ENCODE results near the gene PLD4. TPM values are rescaled to one million over a fixed set of nuclear protein-coding genes. Genes with fewer than 3 reads are reported as not detected.
"Not testable (repeated sequence)": the region's sequence is repeated elsewhere in the genome, so short reads cannot be mapped to it uniquely, and the experiment has no call there.

Gene PLD4
- total RNA-seq, 4 donors from 2014 or later, result 1.7 to 4.1 TPM; not detected in 2

DNA sequence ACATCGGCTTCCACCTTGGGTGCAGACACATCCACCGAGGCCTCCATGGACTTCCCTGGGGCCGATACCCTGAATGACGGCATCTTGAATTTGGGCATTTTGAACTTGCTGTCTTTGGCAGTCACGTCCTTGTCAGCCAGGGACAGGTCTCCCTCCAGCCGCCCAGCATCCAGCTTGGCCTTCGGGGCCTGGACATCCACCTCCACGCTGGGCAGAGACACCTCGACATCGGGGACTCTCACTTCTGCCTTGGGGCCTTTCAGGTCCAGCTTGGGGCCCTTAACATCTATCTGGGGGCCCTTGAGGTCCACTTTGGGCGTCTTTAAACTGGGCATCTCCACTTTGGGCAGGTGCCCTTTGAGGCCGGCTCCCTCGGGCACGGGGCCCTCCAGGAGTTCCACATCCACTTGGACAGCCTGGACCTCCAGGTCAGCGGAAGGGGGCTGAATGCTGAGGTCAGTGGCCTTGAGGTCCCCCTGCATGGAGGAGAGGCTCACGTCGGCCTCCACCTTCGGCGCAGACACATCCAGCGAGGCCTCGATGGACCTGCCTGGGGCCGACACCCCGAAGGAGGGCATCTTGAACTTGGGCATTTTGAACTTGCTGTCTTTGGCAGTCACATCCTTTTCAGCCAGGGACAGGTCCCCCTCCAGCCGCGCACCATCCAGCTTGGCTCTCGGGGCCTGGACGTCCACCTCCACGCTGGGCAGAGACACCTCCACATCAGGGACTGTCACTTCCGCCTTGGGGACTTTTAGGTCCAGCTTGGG lies 19.9 kb downstream of the PLD4 start:
- not testable (repeated sequence) for H3K4me3 ChIP-seq, DNase-seq, H3K9me3 ChIP-seq, H3K27me3 ChIP-seq, H3K36me3 ChIP-seq, H3K4me1 ChIP-seq, H3K27ac ChIP-seq

DNA sequence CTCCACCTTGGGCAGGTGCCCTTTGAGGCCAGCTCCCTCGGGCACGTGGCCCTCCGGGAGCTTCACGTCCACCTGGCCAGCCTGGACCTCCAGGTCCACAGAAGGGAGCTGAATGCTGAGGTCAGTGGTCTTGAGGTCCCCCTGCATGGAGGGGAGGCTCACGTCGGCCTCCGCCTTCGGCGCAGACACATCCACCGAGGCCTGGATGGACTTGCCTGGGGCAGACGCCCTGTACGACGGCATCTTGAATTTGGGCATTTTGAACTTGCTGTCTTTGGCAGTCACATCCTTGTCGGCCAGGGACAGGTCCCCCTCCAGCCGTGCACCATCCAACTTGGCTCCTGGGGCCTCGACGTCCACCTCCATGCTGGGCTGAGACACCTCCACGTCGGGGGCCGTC lies 20.6 kb downstream of the PLD4 start:
- not testable (repeated sequence) for H3K4me1 ChIP-seq, DNase-seq, H3K27me3 ChIP-seq, H3K36me3 ChIP-seq, H3K9me3 ChIP-seq, H3K27ac ChIP-seq, H3K4me3 ChIP-seq

DNA sequence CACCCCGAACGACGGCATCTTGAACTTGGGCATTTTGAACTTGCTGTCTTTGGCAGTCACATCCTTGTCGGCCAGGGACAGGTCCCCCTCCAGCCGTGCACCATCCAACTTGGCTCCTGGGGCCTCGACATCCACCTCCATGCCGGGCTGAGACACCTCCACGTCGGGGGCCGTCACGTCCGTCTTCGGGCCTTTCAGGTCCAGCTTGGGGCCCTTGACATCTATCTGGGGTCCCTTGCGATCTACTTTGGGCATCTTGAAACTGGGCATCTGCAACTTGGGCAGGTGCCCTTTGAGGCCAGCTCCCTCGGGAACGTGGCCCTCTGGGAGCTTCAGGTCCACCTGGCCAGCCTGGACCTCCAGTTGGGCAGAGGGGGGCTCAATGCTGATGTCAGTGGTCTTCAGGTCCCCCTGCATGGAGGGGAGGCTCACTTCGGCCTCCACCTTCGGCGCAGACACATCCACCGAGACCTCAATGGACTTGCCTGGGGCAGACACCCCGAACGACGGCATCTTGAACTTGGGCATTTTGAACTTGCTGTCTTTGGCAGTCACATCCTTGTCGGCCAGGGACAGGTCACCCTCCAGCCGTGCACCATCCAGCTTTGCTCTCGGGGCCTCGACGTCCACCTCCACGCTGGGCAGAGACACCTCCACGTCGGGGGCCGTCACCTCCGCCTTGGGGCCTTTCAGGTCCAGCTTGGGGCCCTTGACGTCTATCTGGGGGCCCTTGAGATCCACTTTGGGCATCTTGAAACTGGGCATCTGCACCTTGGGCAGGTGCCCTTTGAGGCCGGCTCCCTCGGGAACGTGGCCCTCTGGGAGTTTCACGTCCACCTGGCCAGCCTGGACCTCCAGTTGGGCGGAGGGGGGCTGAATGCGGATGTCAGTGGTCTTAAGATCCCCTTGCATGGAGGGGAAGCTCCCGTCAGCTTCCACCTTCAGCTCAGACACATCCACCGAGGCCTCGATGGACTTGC lies 21.6 kb downstream of the PLD4 start:
- not testable (repeated sequence) for H3K36me3 ChIP-seq, H3K9me3 ChIP-seq, H3K4me3 ChIP-seq, H3K27me3 ChIP-seq, H3K27ac ChIP-seq, DNase-seq, H3K4me1 ChIP-seq

DNA sequence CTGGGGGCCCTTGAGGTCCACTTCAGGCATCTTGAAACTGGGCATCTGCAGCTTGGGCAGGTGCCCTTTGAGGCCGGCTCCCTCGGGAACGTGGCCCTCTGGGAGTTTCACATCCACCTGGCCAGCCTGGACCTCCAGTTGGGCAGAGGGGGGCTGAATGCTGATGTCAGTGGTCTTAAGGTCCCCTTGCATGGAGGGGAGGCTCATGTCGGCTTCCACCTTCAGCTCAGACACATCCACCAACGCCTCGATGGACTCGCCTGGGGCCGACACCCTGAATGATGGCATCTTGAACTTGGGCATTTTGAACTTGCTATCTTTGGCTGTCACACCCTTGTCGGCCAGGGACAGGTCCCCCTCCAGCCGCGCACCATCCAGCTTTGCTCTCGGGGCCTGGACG lies 22.5 kb downstream of the PLD4 start:
- H3K4me1 ChIP-seq, H3K27me3 ChIP-seq, H3K36me3 ChIP-seq, H3K4me3 ChIP-seq, H3K27ac ChIP-seq, DNase-seq, H3K9me3 ChIP-seq: not testable (repeated sequence)

DNA sequence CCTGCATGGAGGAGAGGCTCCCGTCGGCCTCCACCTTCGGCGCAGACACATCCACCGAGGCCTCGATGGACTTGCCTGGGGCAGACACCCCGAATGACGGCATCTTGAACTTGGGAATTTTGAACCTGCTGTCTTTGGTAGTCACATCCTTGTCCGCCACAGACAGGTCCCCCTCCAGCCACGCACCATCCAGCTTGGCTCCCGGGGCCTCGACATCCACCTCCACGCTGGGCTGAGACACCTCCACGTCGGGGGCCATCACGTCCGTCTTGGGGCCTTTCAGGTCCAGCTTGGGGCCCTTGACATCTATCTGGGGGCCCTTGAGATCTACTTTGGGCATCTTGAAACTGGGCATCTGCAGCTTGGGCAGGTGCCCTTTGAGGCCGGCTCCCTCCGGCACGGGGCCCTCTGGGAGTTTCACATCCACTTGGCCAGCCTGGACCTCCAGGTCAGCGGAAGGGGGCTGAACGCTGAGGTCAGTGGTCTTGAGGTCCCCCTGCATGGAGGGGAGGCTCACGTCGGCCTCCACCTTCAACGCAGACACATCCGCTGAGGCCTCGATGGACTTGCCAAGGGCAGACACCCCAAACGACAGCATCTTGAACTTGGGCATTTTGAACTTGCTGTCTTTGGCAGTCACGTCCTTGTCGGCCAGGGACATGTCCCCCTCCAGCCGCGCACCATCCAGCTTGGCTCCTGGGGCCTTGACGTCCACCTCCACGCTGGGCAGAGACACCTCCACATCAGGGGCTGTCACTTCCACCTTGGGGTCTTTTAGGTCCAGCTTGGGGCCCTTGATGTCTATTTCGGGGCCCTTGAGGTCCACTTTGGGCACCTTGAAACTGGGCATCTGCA lies 23.4 kb downstream of the PLD4 start:
- H3K27me3 ChIP-seq, H3K36me3 ChIP-seq: not testable (repeated sequence)

DNA sequence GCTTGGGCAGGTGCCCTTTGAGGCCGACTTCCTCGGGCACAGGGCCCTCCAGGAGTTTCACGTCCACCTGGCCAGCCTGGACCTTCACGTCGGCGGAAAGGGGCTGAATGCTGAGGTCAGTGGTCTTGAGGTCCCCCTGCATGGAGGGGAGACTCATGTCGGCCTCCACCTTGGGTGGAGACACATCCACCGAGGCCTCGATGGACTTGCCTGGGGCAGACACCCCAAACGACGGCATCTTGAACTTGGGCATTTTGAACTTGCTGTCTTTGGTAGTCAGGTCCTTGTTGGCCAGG lies 24.0 kb downstream of the PLD4 start:
- Histone ChIP-seq H3K9me3 (no peaks in the 10 kb centered on the region), H3K27me3 (no peaks in the 10 kb centered on the region), H3K36me3 (no peaks in the 10 kb centered on the region), H3K4me1 (no peaks in the 10 kb centered on the region), H3K27ac (no peak overlapping the region), H3K4me3 (no peak overlapping the region)
- TF ChIP-seq, protein P1, sequence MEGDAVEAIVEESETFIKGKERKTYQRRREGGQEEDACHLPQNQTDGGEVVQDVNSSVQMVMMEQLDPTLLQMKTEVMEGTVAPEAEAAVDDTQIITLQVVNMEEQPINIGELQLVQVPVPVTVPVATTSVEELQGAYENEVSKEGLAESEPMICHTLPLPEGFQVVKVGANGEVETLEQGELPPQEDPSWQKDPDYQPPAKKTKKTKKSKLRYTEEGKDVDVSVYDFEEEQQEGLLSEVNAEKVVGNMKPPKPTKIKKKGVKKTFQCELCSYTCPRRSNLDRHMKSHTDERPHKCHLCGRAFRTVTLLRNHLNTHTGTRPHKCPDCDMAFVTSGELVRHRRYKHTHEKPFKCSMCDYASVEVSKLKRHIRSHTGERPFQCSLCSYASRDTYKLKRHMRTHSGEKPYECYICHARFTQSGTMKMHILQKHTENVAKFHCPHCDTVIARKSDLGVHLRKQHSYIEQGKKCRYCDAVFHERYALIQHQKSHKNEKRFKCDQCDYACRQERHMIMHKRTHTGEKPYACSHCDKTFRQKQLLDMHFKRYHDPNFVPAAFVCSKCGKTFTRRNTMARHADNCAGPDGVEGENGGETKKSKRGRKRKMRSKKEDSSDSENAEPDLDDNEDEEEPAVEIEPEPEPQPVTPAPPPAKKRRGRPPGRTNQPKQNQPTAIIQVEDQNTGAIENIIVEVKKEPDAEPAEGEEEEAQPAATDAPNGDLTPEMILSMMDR (IDR thresholded peaks at IDR 0.05), result no peak
- TF ChIP-seq POLR2A (IDR thresholded peaks at IDR 0.05), result no peak
- DNase-seq, result no peak

More for the DNA sequence above, 23.4 kb downstream of the PLD4 start:
- H3K4me1 ChIP-seq, H3K4me3 ChIP-seq, DNase-seq, H3K9me3 ChIP-seq, H3K27ac ChIP-seq: not testable (repeated sequence)

DNA sequence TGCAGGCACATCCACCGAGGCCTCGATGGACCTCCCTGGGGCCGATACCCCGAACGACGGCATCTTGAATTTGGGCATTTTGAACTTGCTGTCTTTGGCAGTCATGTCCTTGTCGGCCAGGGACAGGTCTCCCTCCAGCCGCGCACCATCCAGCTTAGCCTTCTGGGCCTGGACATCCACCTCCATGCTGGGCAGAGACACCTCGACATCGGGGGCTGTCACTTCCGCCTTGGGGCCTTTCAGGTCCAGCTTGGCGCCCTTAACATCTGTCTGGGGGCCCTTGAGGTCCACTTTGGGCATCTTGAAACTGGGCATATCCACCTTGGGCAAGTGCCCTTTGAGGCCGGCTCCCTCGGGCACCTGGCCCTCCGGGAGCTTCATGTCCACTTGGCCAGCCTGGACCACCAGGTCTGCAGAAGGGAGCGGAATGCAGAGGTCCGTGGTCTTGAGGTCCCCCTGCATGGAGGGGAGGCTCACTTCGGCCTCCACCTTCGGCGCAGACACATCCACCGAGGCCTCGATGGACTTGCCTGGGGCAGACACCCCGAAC lies 24.8 kb downstream of the PLD4 start:
- H3K36me3 ChIP-seq, H3K9me3 ChIP-seq, H3K27me3 ChIP-seq, H3K4me1 ChIP-seq, H3K27ac ChIP-seq, H3K4me3 ChIP-seq, DNase-seq: not testable (repeated sequence)

DNA sequence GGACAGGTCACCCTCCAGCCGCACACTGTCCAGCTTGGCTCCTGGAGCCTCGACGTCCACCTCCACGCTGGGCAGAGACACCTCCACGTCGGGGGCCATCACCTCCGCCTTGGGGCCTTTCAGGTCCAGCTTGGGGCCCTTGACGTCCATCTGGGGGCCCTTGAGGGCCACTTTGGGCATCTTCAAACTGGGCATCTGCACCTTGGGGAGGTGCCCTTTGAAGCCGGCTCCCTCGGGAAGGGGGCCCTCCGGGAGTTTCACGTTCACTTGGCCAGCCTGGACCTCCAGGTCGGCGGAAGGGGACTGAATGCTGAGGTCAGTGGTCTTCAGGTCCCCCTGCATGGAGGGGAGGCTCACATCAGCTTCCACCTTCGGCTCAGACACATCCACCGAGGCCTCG lies 25.3 kb downstream of the PLD4 start:
- Histone ChIP-seq H3K9me3 (no peaks in the 10 kb centered on the region), H3K4me1 (no peaks in the 10 kb centered on the region), H3K4me3 (no peak overlapping the region), H3K36me3 (no peaks in the 10 kb centered on the region), H3K27me3 (no peaks in the 10 kb centered on the region), H3K27ac (no peak overlapping the region)
- no peak for DNase-seq
- no peak for TF ChIP-seq POLR2A (IDR thresholded peaks at IDR 0.05)
- TF ChIP-seq, protein P1 (IDR thresholded peaks at IDR 0.05), result no peak

DNA sequence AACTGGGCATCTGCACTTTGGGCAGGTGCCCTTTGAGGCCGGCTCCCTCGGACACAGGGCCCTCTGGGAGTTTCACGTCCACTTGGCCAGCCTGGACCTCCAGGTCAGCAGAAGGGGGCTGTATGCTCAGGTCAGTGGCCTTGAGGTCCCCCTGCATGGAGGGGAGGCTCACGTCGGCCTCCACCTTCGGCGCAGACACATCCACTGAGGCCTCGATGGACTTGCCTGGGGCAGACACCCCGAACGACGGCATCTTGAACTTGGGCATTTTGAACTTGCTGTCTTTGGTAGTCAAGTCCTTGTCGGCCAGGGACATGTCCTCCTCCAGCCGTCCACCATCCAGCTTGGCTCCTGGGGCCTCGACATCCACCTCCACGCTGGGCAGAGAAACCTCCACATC lies 26.0 kb downstream of the PLD4 start:
- not testable (repeated sequence) for H3K36me3 ChIP-seq, H3K27ac ChIP-seq, DNase-seq, H3K4me1 ChIP-seq, H3K4me3 ChIP-seq, H3K9me3 ChIP-seq, H3K27me3 ChIP-seq

DNA sequence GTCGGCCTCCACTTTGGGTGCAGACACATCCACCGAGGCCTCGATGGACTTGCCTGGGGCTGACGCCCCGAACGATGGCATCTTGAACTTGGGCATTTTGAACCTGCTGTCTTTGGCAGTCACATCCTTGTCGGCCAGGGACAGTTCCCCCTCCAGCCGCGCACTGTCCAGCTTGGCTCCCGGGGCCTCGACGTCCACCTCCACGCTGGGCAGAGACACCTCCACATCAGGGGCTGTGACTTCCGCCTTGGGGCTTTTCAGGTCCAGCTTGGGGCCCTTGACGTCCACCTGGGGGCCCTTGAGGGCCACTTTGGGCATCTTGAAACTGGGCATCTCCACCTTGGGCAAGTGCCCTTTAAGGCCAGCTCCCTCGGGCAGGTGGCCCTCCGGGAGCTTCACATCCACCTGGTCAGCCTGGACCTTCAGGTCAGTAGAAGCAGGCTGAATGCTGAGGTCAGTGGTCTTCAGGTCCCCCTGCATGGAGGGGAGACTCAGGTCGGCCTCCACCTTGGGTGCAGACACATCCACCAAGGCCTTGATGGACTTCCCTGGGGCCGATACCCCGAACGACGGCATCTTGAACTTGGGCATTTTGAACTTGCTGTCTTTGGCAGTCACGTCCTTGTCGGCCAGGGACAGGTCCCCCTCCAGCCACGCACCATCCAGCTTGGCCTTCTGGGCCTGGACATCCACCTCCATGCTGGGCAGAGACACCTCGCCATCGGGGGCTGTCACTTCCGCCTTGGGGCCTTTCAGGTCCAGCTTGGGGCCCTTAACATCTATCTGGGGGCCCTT lies 27.4 kb downstream of the PLD4 start:
- DNase-seq, H3K9me3 ChIP-seq, H3K36me3 ChIP-seq, H3K27me3 ChIP-seq, H3K27ac ChIP-seq, H3K4me3 ChIP-seq, H3K4me1 ChIP-seq: not testable (repeated sequence)

Measured in Peyer's patch (tissue), 4 donors.